HG03045 (cell line): Measurements from ENCODE around the gene AIFM1.

ENCODE experiments used
- ATAC-seq: cut with Tn5 transposase; IDR thresholded peaks from one replicate; pipeline ENCODE4 v1.9.1; 2021; ENCODE audit warnings: mild to moderate bottlenecking, moderate library complexity; ENCODE audit not compliant: unreplicated experiment

AIFM1 gene

DNA sequence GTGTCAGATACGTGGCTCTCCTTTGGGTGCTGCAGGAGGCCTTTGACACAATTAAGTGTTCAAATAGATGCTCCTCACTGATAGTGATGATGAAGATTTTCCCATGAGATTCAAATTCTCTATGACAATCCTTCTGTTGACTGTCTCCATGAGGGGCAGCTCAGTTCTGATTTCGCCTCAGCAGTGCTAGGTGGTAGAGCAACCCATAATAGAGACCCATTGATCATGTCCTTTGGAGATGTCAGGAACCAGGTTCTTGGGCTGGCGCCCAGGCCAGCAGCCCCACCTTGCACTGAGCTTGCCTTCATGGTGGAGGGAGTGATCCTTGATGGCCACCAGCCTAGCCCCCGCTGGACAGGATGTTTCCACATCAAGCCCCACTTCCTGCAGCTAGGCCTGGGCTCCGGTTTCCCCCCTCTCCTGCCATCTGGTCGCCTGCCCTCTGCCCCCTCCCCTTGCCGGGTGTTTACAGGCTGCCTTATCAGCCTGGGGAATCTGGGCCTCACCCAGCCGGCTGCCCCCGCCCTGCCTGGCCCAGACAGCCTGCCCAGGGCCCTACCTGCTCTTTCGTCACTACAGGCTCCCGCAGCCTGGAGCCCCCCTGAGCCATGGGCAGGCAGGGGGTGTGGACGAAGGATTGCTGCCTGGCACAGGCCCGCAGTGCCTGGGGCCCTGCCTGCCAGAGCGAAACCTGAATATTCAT is 68.0 kb downstream of the AIFM1 start:
- no peak for ATAC-seq

DNA sequence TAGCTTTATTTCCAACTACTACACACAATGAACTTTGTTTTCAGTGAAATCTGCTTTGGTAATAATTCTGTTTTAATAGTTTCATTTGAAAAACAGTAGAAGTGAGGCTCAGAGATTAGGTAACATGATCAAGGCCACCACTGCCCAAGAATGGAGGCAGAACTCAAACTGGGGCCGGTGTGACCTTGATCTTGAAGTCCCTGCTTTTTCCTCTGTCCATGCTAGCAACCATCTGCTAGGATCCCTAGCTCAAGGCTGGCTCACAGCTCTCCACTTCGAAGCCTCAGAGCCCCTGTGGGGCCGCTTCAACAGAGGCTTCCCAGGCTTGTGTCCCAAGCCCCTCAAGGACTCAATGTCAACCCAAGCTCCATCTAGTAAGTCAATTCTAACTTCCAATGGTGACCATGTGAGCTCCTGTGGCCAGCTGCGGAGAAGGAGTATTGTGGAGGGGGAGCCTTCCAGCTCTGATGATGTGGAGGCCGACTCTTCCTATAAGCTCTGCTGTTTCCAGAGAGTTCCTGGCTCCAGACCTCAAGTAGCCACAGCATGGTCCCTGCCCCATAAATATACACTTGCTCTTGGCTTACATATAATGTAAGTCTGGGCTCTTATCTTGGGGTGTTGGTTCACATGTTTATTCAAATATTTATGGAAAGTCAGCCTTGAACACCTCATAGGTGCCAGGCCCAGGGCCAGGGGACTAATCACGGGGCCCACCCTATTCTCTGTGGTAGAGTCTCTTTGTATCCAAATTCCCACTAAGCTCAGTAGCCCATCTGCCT is 70.2 kb downstream of the AIFM1 start:
- ATAC-seq, result no peak

DNA sequence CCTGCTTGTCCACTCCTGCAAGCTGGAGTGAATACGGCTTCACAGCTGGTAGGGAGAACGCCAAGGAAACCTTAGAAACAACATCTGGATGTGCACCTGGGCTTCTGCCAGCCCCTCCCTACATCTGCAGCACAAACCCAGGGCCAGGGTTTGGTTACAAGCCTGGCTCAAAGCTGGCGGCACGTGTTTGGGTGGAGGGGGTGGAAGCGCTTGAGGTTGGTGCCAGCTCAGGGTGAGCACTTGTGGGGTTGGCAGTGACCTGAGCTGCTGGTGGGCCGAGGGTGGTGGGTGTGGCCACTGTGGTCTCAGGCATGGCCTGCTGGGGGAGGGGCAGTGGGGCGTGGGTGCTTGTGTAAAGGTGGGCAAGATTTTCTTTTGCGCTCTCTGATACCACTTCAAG is 70.9 kb downstream of the AIFM1 start:
- no peak for ATAC-seq

DNA sequence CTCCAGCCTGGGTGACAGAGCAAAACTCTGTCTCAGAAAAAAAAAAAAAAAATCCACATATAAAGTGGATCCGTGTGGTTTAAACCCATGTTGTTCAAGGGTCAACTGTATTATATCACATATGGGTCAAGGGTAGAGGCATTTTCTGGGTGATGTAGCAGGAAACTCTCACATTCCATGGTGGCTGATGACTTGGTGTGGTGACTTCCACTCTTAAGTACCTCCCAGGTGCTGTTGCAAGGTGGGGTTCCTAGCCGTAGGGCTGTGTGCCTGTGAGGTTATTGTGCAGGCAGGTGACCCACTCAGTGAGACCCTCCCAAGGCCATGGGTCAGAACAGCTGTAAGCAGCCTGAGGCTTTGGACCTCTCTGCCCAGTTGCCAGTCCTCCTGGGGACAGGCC is 72.4 kb downstream of the AIFM1 start:
- ATAC-seq, result no peak

DNA sequence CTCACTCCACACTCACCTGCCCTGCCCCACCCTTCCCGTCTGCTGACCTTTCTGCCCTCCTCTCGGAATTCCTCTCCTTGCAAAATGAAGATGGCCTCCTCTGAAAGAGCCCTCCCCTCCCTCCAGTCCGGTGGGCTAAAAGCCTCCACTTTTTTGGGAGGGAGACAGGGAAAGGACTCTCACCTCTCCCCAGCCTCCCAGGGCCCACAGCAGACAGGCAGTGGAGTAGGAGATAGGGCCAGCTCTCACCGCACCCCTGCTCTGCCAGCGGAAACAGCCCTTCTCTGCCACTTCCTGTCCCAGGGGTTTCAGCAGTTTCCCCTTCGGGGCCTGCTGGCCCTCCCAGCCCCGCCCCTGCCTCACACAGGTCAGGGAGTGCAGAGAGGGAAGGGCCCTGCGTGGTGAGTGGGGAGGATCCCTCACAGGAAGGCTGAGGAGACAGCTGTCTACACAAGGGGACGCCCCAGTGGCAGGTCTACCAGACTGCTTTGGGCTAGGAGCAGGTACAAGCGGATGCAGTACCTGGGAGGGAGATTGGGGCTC is 73.6 kb downstream of the AIFM1 start:
- ATAC-seq, result peak; percentile 99

DNA sequence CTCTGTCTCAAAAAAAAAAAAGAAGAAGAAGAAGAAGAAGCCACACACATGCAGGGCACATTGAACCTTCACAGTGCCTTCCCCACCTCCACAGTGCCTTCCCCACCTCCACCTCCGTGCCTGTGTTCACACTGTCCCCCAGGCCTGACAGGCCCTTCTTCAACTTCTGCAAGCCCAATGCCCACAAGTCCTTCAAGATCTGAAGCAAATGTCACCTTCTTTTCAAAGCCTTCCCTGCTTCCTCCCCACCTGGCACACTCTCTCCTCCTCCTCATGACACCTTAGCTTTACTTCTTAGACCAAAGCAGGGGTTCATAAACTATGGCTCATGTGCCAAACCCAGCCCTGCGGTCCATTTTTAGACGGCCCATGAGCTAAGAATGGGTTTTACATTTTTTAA is 75.3 kb downstream of the AIFM1 start:
- no peak for ATAC-seq

DNA sequence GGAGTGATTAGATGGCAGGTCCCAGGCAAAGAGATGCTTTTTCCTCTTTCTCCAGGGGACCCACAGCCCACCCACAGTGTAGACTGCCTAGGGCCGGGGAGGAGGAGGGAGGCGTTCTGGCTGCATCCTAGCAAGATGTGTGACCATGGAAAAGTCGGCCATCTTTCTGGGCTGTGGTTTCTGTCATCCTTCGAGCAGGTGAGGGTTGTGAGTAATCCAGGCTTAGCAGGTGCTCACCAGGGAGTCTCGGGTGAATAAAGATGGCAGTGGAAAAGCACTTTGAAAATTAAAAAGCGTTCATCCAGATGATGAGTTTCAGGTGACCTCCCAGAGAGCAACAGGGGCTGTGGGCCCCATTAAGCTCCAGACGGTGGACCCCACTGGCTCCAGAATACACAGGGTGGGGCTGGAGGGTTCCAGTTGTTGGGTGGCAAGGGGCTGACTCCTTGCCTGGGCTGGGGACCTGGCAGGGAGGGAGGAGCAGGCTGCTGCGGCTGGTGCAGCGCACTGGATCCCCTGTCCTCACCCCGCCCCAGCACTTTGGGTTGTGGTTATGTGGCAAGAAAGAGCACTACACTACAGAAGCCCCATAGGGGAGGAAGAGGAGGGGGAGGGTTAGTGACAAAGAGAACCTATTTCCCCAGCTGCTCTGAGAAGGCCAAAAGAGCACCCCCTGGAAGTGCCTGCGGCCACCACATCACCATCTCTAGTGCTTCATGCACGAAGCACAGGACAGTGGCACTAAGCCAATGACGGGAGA is 79.0 kb downstream of the AIFM1 start:
- no peak for ATAC-seq

DNA sequence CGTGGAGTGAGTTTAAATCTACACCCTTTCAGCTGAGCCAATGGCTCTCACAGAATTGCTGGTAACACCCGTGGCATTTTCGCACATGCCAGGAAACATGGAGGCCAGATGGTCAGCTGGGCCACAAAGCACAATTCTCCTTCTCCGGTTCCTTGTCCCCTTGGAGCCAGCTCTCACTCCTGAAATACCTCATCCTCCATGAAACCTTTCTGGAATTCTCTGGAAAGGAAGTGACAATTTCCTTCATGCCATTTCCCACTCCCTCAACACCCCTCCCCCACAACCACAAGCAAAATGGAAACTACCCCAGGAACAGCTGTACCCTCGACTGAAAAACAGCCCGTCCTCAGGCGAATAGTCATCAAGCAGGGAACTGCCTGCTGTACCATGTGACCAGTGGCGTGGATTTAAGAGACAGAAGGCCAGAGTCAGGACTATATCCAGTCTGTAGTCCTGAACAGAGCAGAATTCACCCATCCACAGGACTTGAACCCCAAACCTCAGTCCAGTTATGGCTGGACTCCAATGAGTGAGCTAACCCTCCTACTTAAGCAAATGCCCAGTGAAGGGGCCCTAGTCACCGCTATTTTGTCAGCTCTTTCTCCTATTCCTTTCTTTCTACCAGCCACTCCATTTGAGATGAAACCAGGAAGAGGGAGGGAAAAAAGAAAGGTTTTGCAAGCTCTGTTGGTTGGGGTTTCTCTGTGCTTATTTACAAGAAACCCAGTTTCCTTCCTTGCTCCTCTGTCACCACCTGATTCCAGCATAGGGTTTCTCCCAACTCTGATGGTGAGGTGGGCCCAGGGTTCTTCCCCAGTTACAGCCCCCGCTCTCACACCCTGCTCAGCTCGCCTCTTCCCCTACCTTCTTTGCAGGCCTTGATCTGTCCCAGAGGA is 79.8 kb downstream of the AIFM1 start:
- ATAC-seq, result no peak

DNA sequence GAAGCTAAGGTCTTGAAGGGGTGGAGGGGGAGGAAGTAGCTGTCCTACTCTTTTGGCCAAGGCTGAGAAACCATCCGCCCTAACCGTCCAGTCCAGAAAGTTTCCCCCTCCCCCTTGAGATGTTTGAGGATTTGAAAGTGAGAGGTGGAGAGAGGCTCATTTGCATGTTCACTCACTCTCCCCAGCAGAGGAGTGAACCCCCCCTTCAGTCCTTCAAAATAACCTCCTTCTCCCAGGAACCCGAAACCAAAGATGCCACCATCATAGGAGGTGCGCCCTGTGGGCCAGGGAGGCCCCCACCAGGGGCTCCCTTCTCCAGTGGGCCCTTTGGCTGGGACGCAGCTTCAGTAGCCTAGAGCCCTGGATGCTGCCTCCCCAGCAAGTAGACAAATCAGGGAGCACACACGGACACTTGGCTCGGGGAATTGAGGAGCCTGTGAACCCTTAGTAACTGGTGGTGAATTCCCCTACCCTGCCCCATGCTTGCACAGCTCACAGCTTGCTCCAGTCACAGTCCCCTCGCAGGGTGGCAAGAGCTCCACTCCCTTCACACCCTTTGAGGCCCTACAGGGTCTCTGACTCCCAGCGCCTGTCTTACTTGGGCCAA is 80.9 kb downstream of the AIFM1 start:
- peak; percentile 32 for ATAC-seq

DNA sequence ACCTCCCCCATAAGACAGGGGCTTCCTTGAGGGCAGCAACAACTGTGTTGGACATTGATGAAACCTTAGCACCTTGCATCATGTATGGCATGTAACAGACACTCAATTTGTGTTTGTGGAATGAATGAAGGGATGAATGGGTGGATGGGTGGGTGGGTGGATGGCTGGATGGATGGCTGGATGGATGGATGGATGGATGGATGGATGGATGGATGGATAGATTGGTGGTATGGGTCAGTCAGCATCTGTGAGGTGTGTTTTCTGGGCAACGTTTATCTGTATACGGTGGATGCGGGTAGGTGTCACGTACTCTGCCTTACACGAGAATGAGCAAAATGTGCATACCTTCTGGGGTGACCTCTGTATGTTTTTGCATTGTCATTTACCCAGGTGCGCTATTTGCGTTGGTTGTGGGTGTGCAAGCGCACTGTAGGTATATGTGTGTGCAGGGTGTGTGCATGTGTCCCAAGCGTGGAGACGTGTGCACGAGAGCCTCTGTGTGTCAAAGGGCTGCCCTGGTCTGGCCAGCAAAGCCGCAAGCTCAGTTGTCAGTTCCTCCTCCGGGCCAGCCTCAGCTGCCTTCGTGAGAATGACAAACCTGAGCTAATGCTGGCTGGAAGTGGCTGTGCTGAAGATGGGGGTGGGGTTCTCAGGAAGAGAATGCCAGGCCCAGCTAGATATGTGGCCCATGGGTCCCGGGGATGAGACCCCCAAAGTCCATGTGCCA is 81.8 kb downstream of the AIFM1 start:
- ATAC-seq, result no peak

DNA sequence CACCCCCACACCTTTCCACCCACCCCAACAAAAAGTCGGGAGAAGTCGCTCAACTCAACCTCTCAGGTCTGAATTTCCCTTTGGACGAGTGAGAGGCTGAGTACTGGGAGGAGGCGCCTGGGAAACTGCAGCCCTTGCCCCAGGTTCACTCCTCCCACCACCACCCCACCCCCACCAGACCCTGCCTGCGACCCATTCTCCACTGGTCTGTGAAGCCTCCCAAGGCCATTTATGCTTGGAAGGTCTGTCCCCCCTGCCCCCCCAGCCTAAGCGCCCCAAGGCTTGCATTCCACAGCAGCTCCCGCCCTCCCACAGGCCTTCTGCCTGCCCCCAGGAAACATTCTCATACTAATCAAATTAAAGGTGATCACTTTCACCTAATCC is 82.5 kb downstream of the AIFM1 start:
- no peak for ATAC-seq

DNA sequence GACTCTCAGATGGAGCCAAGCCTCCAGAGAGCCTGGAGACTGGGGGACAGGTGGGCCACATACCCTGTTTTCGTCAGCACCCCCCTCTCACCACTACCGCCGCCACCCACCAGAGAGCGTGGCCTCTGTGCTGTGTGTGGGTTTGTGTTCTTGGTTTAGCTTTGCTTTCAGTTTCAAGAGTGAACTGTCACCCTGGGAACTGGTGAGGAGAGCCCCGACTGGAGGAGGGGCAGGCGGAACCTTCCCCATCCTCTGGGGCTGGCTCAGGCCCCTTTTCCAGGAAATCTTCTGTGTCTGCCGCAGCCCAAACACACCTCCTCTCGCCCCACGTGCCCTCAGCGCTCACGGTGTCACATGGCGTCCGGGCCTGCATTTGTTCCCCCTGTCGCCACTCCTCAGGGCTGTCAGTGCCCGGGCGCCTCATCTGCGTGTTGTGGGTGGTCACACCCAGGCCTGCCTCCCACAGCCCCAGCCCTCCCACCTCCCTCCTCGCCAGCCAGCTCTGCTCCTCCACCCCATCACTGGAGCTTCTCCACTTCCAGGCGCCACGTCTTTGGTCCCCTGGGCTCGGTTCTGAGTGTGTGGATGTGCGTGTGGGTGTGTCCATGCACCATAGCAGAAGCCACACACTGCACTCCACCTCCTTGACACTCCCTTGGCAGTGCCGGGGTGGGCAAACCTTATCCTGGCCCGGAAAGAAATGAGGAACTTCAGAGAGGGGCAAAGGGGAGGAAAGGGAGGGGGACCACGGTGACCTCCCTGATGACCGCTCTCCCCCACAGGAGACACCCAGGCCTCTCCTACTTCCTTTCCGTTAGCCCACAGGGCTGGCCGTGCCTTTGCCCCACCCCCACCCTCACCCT is 83.2 kb downstream of the AIFM1 start:
- peak; percentile 60 for ATAC-seq

DNA sequence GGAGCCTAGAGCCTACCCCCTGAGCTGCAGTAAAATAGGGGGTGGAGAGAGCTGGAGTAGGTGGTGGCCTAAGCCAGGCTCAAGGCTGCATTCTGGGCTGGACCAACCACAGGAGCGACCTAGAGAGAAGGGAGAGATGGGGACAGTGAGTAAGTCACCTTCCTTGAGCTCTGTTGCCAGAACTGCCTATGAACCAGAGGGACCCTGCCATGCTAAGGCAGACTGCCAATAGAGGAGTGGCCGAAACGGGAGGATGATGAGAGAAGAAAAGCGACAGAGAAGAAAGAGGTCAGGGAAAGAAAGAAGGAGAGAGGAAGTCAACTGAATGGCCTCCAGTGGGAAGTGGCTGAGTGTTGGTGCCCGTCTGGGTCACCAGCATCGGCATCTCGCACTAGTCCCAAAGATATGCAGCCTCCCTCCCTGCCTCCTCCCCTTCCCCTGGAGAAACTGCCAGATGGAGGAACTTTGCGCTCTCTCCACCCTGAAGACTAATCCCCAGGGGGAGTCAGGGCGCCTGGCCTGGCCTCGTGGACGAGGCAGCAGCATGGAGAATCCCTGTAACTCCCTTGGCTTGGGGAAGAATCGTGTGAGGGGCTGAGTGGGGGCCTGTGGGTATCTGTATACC is 84.1 kb downstream of the AIFM1 start:
- ATAC-seq, result no peak

DNA sequence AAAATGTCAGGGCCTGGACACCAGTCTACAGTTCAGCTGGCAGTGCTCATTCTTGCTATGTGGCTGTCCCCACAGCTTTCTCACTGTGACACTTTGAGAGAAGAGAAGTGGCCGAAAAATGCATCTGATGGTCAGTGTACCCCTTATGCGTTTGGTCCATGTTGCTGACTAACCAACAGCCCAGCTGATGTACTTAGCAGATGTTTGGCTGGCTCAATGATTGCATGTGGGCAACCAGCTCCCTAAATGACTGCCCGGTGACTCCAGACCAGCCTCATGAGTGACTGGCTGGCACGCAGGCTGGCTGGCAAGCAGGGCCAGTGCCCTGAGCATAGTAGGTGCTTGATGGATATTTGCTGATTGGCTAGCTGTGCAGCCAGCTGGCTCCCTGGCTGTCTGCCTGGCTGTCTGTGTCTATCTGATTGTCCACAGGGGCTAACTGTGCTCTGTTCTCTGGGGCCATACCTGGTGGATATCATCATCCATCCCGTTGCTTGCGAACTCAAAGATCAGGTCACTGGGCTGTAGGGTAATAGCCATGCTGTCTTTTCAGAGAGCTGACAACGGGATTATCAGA is 84.8 kb downstream of the AIFM1 start:
- ATAC-seq, result no peak

DNA sequence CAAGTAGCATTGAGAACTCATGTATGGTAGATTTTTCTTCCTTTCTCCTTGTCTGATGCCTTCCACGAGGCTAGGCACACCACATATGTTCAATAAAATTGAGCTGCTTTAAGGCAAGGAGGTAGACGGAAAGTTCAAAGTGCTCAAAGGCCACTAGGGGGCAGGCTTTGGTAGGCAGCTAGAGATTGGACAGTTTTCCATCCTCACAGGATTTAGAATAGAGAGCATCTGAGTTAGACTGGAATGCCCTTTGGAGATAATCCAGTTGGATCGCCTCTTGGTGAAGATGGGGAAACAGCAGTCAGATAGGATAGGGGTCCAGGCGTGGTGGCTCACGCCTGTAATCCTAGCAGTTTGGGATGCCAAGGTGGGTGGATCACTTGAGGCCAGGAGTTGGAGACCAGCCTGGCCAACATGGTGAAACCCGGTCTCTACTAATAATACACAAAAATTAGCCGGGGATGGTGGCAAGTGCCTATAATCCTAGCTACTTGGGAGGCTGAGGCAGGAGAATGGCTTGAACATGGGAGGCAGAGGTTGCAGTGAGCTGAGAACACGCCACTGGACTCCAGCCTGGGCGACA is 85.7 kb downstream of the AIFM1 start:
- ATAC-seq, result no peak
